HL-60 (cell line): Measurements from ENCODE around the gene FBXL20.
A peak's percentile ranks its signal among the peaks of the same experiment; 100 is the strongest.

ENCODE experiments used
- DNase-seq, 2 experiments: peaks; one replicate each; pipeline ENCODE4 v3.0.0-alpha.2; 2010 to 2020; ENCODE audit warnings: low read depth in 1 of 2, low spot score in 1 of 2
- H3K27ac ChIP-seq: fragments of 250-450 bp; sonication (Bioruptor Pico); replicated peaks from 2 replicates; pipeline ENCODE4 v1.5.1; 2020; ENCODE audit warnings: mild to moderate bottlenecking, moderate library complexity
- H3K27me3 ChIP-seq: fragments of 250-450 bp; sonication (Bioruptor Pico); 2 replicates; pipeline ENCODE4 v1.5.1; 2021; ENCODE audit warnings: mild to moderate bottlenecking, moderate library complexity; ENCODE audit not compliant: insufficient read depth, poor library complexity, severe bottlenecking
- H3K4me3 ChIP-seq: replicated peaks from 2 replicates; pipeline ENCODE4 v1.5.1; 2011; ENCODE audit warnings: mild to moderate bottlenecking, control low read depth, low read length; ENCODE audit not compliant: insufficient read depth
- GABPA ChIP-seq: IDR thresholded peaks from 2 replicates; pipeline ENCODE4 v1.6.1; 2012; ENCODE audit warnings: low read depth
- POLR2AphosphoS5 ChIP-seq: IDR thresholded peaks from 2 replicates; pipeline ENCODE4 v1.6.1; 2012; ENCODE audit warnings: low read depth
- SPI1 ChIP-seq: IDR thresholded peaks from 2 replicates; pipeline ENCODE4 v1.6.1; 2012; ENCODE audit warnings: low read depth, mild to moderate bottlenecking, borderline replicate concordance
- TF ChIP-seq, protein P1 (sequence below): IDR thresholded peaks from 2 replicates; pipeline ENCODE4 v1.6.1; 2012; ENCODE audit warnings: low read depth; ENCODE audit not compliant: insufficient replicate concordance
- TF ChIP-seq, protein P2 (sequence below): IDR thresholded peaks from one replicate; pipeline ENCODE4 v1.5.1; 2011; ENCODE audit warnings: low read length, control low read depth, inconsistent platforms; ENCODE audit not compliant: insufficient read depth

Gene FBXL20

DNA sequence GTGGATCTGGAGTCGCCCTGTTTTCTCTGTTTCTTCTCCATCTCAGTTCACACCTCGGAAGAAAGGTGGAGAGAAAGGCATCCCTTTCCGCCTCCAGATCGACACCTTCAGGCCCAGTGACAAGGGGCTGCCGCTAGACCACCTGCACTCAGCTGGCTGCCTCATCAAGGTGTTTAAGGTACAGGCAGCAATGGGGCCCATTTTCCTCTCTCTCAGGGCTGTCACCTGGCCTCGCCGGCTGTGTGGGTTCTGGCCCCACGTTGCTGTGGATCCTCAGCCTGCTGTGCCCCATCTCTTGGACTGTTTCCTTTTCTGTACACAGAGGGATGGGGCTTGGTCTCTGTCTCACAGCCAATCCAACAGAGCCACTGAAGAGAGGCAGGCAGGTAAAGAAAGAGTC, 158.3 kb downstream of the FBXL20 start:
- Histone ChIP-seq H3K4me3 (no peak overlapping the region), H3K27ac (no peak overlapping the region), H3K27me3 (no peaks in the 10 kb centered on the region)
- DNase-seq = no peak
- TF ChIP-seq SPI1 (no peak), POLR2AphosphoS5 (no peak), GABPA (no peak)
- TF ChIP-seq, protein P1, sequence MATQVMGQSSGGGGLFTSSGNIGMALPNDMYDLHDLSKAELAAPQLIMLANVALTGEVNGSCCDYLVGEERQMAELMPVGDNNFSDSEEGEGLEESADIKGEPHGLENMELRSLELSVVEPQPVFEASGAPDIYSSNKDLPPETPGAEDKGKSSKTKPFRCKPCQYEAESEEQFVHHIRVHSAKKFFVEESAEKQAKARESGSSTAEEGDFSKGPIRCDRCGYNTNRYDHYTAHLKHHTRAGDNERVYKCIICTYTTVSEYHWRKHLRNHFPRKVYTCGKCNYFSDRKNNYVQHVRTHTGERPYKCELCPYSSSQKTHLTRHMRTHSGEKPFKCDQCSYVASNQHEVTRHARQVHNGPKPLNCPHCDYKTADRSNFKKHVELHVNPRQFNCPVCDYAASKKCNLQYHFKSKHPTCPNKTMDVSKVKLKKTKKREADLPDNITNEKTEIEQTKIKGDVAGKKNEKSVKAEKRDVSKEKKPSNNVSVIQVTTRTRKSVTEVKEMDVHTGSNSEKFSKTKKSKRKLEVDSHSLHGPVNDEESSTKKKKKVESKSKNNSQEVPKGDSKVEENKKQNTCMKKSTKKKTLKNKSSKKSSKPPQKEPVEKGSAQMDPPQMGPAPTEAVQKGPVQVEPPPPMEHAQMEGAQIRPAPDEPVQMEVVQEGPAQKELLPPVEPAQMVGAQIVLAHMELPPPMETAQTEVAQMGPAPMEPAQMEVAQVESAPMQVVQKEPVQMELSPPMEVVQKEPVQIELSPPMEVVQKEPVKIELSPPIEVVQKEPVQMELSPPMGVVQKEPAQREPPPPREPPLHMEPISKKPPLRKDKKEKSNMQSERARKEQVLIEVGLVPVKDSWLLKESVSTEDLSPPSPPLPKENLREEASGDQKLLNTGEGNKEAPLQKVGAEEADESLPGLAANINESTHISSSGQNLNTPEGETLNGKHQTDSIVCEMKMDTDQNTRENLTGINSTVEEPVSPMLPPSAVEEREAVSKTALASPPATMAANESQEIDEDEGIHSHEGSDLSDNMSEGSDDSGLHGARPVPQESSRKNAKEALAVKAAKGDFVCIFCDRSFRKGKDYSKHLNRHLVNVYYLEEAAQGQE = no peak
- TF ChIP-seq, protein P2, sequence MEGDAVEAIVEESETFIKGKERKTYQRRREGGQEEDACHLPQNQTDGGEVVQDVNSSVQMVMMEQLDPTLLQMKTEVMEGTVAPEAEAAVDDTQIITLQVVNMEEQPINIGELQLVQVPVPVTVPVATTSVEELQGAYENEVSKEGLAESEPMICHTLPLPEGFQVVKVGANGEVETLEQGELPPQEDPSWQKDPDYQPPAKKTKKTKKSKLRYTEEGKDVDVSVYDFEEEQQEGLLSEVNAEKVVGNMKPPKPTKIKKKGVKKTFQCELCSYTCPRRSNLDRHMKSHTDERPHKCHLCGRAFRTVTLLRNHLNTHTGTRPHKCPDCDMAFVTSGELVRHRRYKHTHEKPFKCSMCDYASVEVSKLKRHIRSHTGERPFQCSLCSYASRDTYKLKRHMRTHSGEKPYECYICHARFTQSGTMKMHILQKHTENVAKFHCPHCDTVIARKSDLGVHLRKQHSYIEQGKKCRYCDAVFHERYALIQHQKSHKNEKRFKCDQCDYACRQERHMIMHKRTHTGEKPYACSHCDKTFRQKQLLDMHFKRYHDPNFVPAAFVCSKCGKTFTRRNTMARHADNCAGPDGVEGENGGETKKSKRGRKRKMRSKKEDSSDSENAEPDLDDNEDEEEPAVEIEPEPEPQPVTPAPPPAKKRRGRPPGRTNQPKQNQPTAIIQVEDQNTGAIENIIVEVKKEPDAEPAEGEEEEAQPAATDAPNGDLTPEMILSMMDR = no peak

- TF ChIP-seq GABPA = no peak
- TF ChIP-seq, protein P2 = no peak
- TF ChIP-seq POLR2AphosphoS5 = no peak
- TF ChIP-seq, protein P1 = no peak
- no peak for TF ChIP-seq SPI1
- no peak overlapping the region for H3K27ac ChIP-seq
These were observed 160.8 kb downstream of the FBXL20 start for GRCh38 chr17:39240631-39241030.

GRCh38 chr17:39239640-39240314, 161.6 kb downstream of the FBXL20 start:
- TF ChIP-seq POLR2AphosphoS5 (no peak; the same call in 1 of the 2 replicates), SPI1 (no peak), GABPA (no peak)
- TF ChIP-seq, protein P1 = no peak
- TF ChIP-seq, protein P2 = peak; percentile 2
- Histone ChIP-seq H3K4me3 (no peak overlapping the region), H3K27ac (no peak overlapping the region), H3K27me3 (no peaks in the 10 kb centered on the region)
- DNase-seq = peak in 1 of 2 experiments; percentile 46

More at GRCh38 chr17:39240631-39241030, 160.8 kb downstream of the FBXL20 start:
- DNase-seq = no peak
- Histone ChIP-seq H3K4me3 (no peak overlapping the region), H3K27me3 (no peaks in the 10 kb centered on the region)
